NCI-H82 (cell line): ENCODE data around the gene STRA6.
"Not testable (repeated sequence)": the region's sequence is repeated elsewhere in the genome, so short reads cannot be mapped to it uniquely, and the experiment has no call there.

Source experiments
- DNase-seq: peaks from one replicate; lab custom pipeline; 2025; lab: John Stamatoyannopoulos, UW

Gene STRA6

GRCh38 chr15:74179983-74180880, 22.4 kb downstream of the STRA6 start:
- DNase-seq: peak; percentile 39

- DNase-seq: no peak
Measured at GRCh38 chr15:74179101-74179841, 23.3 kb downstream of the STRA6 start.

- DNase-seq: no peak
Measured at GRCh38 chr15:74178326-74179100, 24.1 kb downstream of the STRA6 start.

GRCh38 chr15:74176262-74177214, 26.0 kb downstream of the STRA6 start:
- DNase-seq: peak; percentile 66

GRCh38 chr15:74175271-74176191, 27.1 kb downstream of the STRA6 start:
- no peak for DNase-seq

- DNase-seq: no peak
Measured at GRCh38 chr15:74174958-74175253, 27.7 kb downstream of the STRA6 start.

- no peak for DNase-seq
Measured at GRCh38 chr15:74174219-74174957, 28.2 kb downstream of the STRA6 start.

GRCh38 chr15:74173380-74174218, 29.0 kb downstream of the STRA6 start, which contains the start of gene ISLR:
ISLR (plus strand) TSS chr15:74173710; CDS start chr15:74174859, 1,149 bp downstream.
- no peak for DNase-seq

- no peak for DNase-seq
Measured at GRCh38 chr15:74172701-74173379, 29.7 kb downstream of the STRA6 start.

GRCh38 chr15:74171965-74172541, 30.5 kb downstream of the STRA6 start:
- DNase-seq: no peak

- DNase-seq: no peak
Measured at GRCh38 chr15:74170875-74171578, 31.6 kb downstream of the STRA6 start.

- DNase-seq: no peak
Measured at GRCh38 chr15:74170071-74170844, 32.3 kb downstream of the STRA6 start.

- DNase-seq: no peak
Measured at GRCh38 chr15:74168711-74169126, 33.9 kb downstream of the STRA6 start.

- no peak for DNase-seq
Measured at GRCh38 chr15:74167891-74168331, 34.7 kb downstream of the STRA6 start.

GRCh38 chr15:74165461-74165860, 37.1 kb downstream of the STRA6 start:
- DNase-seq: no peak

- not testable (repeated sequence) for DNase-seq
Measured at GRCh38 chr15:74162195-74162536, 40.4 kb downstream of the STRA6 start.
